Stomach (tissue), 4 donors: ENCODE measurements around the gene VGLL1.

ENCODE experiments used
- CTCF ChIP-seq, 7 experiments: fragments of 450-650 bp in 4 of 7; fragments of 200-600 bp in 3 of 7; sonication (generic) in 3 of 7; IDR thresholded peaks; one replicate each; pipeline ENCODE4 v1.5.1; 2016 to 2019; ENCODE audit warnings: antibody characterized with exemption in 7 of 7, control low read depth in 2 of 7, mild to moderate bottlenecking in 1 of 7
- EP300 ChIP-seq: sonication (generic); formaldehyde crosslinking; IDR thresholded peaks from one replicate; pipeline ENCODE4 v1.6.1; 2017; ENCODE audit warnings: antibody characterized with exemption
- POLR2A ChIP-seq, 4 donors: fragments of 450-650 bp; IDR thresholded peaks; one replicate each; pipeline ENCODE4 v1.6.1; 2016; ENCODE audit warnings: antibody characterized with exemption in 4 of 4, control low read depth in 2 of 4, mild to moderate bottlenecking in 1 of 4, moderate library complexity in 1 of 4
- POLR2AphosphoS5 ChIP-seq, 3 donors: sonication (generic); formaldehyde crosslinking; IDR thresholded peaks; one replicate each; pipeline ENCODE4 v1.6.1; 2016; ENCODE audit warnings: antibody characterized with exemption in 3 of 3

GRCh38 chrX:136555694-136556093 lies 23.7 kb downstream of the VGLL1 start:
- TF ChIP-seq CTCF (IDR thresholded peaks at IDR 0.05), result no peak
- TF ChIP-seq POLR2AphosphoS5 (IDR thresholded peaks at IDR 0.05), result no peak
- TF ChIP-seq EP300, result no peak
- TF ChIP-seq POLR2A (IDR thresholded peaks at IDR 0.05), result no peak
